IPS-NIHi7 (cell line): ENCODE measurements around the gene QSOX2.

Experiments used
- DNase-seq: peaks from one replicate; pipeline ENCODE4 v3.0.0; 2012; ENCODE audit warnings: mixed read lengths; ENCODE audit errors: extremely low spot score

Gene QSOX2

GRCh38 chr9:136173648-136174290 is 71.8 kb downstream of the QSOX2 start:
- DNase-seq, result no peak

- DNase-seq, result no peak
These were observed 73.1 kb downstream of the QSOX2 start for GRCh38 chr9:136172412-136173079.

- no peak for DNase-seq
These were observed 73.7 kb downstream of the QSOX2 start for GRCh38 chr9:136171801-136172411.

GRCh38 chr9:136171009-136171800 is 74.4 kb downstream of the QSOX2 start:
- DNase-seq, result peak; percentile 86

GRCh38 chr9:136170006-136170901 is 75.4 kb downstream of the QSOX2 start:
- peak; percentile 84 for DNase-seq

GRCh38 chr9:136169495-136169894 is 76.1 kb downstream of the QSOX2 start:
- no peak for DNase-seq

- DNase-seq, result no peak
These were observed 82.3 kb downstream of the QSOX2 start for GRCh38 chr9:136163248-136163850.

GRCh38 chr9:136160995-136161610 is 84.5 kb downstream of the QSOX2 start:
- DNase-seq, result no peak

- DNase-seq, result no peak
These were observed 85.2 kb downstream of the QSOX2 start for GRCh38 chr9:136160381-136160841.

- DNase-seq, result no peak
These were observed 85.8 kb downstream of the QSOX2 start for GRCh38 chr9:136159851-136160250.

- DNase-seq, result no peak
These were observed 87.9 kb downstream of the QSOX2 start for GRCh38 chr9:136157477-136158265.
